DOHH2 (cell line): ENCODE data around the gene GTF2A1L.

Source experiments
- CTCF ChIP-seq: fragments of 200-600 bp; sonication (generic); IDR thresholded peaks from one replicate; pipeline ENCODE4 v1.5.1; 2014; ENCODE audit warnings: antibody characterized with exemption, mild to moderate bottlenecking, low read depth, low read length; ENCODE audit not compliant: poor library complexity, severe bottlenecking
- EZH2phosphoT487 ChIP-seq: fragments of 200-600 bp; sonication (generic); IDR thresholded peaks from 2 replicates; pipeline ENCODE4 v1.6.1; 2017; ENCODE audit warnings: borderline replicate concordance, mild to moderate bottlenecking, antibody characterized with exemption, low read length, moderate library complexity, mixed read lengths

GRCh38 chr2:48592067-48592466 is 25.6 kb upstream of the GTF2A1L start:
- no peak for TF ChIP-seq CTCF
- no peak for TF ChIP-seq EZH2phosphoT487
